GM19240 (cell line): ENCODE measurements around the gene CALHM4.
A peak's percentile ranks its signal among the peaks of the same experiment; 100 is the strongest.

Source experiments
- DNase-seq: peaks from one replicate; pipeline ENCODE4 v3.0.0; 2011; ENCODE audit warnings: low spot score; ENCODE audit not compliant: insufficient read length

Gene CALHM4, protein sequence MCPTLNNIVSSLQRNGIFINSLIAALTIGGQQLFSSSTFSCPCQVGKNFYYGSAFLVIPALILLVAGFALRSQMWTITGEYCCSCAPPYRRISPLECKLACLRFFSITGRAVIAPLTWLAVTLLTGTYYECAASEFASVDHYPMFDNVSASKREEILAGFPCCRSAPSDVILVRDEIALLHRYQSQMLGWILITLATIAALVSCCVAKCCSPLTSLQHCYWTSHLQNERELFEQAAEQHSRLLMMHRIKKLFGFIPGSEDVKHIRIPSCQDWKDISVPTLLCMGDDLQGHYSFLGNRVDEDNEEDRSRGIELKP

GRCh38 chr6:116553451-116553850, at the start of gene CALHM4:
Gene CALHM4 (plus strand): TSS chr6:116553751. CDS start chr6:116553794, 43 bp downstream.
- no peak for DNase-seq

- no peak for DNase-seq
Measured at GRCh38 chr6:116507324-116507723, 46.2 kb upstream of the CALHM4 start.

DNA sequence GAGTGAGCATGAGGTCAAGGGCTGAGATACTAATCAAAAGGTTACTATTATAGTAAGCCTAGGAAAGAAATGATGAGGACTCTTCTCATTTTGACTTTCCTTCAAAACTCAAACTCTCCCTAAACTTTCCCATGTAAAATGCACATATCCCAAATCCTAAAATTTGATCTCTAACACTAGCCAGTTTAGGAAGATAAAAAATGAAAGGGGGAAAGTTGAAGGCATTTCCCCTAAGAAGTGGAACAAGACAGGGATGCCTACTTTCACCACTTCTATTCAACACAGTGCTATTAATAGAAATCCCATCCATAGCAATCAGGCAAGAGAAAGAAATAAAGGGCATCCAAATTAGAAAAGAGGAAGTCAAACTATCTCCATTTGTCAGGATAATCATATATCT, 45.0 kb upstream of the CALHM4 start:
- DNase-seq: no peak

DNA sequence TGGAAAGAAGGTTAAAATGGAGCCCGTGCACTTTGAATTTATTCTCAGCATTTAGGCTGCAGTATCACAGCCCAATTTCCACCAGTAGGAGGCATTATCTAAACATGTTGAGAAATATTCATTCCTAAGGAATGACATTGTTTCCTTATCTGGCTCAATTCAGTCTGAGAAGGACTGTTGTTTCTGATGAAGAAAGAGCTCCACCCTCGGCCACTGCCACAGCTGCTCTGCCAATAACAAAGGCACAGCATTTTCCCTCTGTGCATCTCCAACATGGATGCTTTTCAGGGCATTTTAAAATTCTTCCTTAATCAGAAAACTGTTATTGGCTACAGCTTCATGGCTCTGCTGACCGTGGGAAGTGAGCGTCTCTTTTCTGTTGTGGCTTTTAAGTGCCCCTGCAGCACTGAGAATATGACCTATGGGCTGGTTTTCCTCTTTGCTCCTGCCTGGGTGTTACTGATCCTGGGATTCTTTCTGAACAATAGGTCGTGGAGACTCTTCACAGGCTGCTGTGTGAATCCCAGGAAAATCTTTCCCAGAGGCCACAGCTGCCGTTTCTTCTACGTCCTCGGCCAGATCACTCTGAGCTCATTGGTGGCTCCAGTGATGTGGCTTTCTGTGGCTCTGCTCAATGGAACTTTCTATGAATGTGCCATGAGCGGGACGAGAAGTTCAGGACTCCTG, 42.0 kb upstream of the CALHM4 start, which contains the start of gene CALHM5:
Gene CALHM5 (plus strand): TSS at position 216 of the 687 bp plus-strand sequence. CDS start 58 bp downstream, at position 274.
- DNase-seq: no peak

DNA sequence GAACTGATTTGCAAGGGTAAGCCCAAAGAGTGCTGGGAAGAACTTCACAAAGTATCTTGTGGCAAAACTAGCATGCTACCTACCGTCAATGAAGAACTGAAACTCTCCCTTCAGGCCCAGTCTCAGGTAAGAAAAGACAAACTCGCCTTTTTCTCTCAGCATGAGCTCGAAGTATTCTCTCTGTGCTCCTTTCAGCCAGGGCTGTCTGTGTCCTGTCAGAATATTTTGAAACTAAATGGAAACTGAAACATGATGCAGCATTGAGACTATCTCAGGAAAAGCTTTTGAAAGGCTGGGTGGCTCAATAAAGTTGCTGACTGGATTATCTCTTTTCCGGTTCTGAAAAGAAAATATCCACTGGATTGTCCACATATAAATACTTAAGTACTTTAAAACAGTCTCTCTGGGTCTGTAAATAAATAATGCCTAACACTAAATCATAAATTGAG, 41.4 kb upstream of the CALHM4 start:
- peak; percentile 11 for DNase-seq

DNA sequence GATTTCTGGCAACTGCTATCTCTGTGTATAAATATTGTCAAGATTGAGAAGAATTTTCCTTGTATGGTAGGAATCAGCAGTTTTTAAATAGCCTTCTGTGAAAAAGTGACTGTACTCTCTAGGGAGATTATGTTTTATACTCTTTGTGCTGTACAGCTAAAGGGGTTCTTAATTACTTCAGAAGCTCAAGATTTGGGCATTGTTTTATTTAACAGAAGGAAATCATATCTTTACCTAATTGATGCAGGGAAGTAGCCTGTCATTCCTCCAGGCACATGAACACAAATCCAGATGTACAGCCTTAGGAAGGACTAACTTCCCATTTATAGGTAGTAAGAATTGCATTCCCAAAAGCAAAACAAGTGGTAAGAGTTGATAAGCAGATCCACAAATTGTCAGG, 40.8 kb upstream of the CALHM4 start:
- DNase-seq: no peak

- DNase-seq: no peak
Measured at GRCh38 chr6:116513224-116513875, 40.2 kb upstream of the CALHM4 start.

DNA sequence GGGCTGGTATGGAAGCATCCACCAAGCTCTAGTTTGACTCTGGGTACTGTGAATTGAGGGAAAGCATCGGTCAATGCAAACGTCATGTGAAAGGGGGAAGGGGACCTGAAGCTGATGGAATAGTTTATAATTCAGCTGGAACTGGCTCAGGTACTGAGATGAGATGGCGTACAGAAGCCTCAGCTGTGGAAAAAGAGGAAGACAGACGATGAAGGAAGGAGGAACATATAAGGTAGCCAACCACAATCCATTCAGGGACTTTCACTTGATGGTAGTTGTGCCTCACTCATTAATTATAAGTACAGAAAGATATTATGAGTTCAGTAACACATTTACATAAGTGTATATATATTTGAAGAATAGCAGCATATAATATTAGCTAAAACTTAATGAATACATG, 39.4 kb upstream of the CALHM4 start:
- no peak for DNase-seq

DNA sequence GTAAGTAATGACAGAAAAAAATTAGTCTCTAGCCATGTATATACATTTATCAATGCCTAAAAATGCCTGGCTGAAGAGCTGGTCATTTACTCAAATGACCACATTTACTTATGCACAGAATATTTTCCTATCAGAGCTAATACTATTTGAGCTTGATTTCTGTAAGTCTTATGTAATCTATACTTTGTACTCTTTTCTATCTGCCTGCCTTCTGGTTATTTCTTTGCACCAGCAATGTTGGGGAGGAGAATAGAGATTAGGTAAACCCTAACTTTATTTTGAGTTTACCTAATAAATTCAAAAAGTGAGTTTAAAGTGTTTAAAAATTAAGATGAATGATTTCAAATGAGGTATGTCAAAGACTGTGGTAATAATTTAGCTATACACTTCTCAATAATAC, 38.4 kb upstream of the CALHM4 start:
- DNase-seq: no peak

DNA sequence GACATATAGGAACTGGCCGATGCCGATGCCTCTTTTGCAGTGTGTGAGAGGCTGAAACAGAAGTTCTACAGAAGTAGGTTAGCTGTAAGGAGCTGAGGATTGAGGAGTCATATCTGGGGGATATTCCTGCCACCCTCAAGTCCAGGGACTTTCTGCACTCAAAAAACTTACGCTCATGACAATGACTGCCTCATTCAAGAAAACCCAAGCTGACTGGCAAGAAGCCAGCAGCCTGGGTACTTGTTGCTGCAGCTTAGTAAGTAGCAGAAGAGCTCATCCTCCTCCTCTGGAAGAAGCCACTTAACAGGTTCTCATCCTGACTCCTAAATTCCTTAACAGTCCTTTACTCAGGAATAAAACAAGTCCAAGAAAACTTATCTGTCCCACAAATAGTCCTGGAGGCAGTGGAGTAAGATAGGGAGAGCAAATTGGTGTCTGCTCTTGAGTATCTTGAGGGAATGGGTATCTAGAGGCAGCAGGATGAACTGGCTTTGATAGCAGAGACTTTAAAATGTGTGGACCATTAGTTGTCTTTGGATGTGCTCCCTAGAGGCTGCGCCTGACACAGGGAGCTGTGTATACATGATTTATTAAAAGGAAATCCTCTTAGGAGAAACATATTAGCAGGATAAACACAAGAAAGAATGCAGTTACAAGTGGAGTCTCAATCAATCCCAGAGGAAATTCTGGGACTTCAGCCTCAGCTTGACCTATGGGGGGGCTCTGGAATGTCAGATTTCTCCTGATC, 34.8 kb upstream of the CALHM4 start:
- DNase-seq: no peak

- DNase-seq: no peak
Measured at GRCh38 chr6:116522896-116523295, 30.7 kb upstream of the CALHM4 start.

GRCh38 chr6:116524236-116524635, 29.3 kb upstream of the CALHM4 start:
- no peak for DNase-seq

DNA sequence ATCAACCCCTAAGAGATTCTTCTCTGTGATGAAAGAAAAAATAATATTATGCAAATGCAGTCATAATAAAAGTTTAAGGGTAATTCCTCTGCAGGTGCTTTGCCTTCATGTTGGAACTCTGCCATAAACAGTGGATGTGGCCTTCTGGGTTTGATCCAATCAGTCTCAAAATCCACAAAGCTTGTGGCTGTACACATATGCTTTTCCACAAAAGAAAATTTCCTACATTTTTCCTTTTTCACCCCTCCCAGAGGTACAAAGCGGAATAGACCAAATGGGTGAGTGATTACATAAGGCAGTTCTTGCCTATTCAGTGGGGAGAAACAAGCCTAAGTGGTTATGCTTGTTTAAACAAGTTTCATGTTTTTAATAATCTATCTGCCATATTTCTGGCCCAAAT, 25.4 kb upstream of the CALHM4 start:
- no peak for DNase-seq

DNA sequence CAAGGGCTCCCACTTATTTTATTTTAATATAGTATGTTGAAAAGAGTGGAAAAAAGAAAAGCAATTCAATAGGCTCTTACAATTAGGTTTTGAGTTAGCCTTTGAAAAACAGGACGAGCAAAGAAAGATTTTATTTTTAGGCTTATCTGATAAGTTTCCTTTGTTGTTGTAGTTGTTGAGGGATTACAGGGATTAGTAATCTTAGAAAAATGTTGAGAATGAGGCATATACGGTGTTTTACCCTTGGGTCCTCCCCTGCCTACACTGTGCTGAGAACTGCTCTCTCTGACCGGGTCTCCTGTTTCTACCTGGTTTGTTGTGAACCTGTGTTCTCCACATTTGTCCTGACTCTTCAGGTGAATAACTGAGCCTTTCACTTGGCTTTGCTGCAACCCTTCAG, 24.8 kb upstream of the CALHM4 start:
- no peak for DNase-seq

DNA sequence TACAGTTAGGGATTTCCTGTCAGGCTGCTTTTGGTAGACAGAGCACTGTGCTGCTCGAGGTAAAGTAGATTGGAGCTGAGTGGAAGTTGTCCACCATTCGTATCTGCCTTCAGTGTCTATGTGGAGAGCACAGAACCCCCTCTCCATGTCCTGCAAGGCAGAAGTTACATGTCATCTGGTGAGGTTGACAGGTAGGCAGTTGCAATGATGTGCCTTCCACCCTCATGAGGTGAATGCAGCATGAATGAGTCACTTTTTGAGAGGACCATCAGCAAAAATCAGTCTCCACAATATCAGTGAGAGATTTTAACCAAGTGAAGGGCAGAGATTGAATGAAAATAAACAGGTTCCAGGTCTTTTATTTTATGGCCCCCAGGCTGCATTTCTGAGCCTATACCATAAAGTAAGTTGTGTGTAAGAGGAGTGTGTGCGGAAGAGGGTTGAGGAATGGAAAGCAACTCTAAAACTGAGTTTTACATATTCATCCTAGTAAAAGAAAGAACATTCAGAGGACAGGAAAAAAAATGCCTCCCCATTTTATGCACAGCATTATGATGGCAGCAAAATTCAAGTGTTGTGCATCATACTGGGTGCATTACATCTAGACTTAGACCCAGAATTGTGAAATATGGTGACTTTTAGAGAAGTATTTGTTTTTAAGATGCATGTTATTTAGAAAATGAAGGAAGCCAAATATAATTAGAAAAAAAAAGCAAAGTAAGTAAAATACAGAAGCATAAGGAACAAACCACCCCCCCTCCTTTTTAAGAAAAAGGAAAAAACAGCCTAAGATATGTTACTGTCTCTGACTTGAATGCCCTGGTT, 23.9 kb upstream of the CALHM4 start:
- no peak for DNase-seq

DNA sequence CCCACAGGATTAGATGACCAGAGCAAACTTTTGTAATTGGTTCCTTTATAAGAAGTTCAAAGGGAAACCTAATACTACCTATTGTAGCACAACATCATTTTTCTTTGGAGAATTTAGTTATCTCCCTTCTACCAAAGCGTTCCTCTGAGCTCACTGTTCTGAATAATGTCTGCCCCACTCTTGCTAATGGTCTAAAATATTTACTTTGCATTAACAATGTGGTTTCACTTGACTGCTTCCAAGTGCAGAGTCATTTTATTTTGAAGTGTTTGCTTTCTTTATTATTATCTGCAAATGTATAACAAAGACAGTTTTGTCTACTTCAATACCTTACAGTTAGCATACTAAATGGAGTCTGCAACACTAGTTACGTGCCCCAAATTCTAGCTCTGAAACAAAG, 23.1 kb upstream of the CALHM4 start:
- no peak for DNase-seq

GRCh38 chr6:116531675-116532570, 21.6 kb upstream of the CALHM4 start:
- peak; percentile 10 for DNase-seq

GRCh38 chr6:116533233-116533957, 20.2 kb upstream of the CALHM4 start:
- no peak for DNase-seq

DNA sequence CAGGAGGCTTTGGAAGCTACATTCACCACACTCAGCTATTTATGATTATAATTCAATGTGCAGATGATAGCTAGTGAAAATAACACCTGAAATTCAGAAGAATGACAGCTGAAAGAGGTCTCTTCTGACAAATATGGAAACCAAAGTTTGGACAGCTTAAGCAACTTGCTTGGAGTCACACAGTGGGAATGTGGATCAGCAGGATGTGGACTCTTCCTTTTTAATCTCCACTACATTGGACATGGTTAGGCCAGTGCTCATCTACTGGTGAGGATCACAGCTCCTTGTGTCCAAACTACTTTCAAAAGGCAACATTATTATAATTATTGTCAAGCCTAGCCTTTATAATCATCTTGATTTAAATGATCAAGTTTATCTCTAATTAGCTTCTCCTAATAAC, 18.4 kb upstream of the CALHM4 start:
- DNase-seq: no peak
